Panc1 (cell line): ENCODE data around the gene RIF1. TPM values are rescaled to one million over a fixed set of nuclear protein-coding genes. Genes with fewer than 3 reads are reported as not detected.

Experiments used
- ATAC-seq: fragments of 200-7000 bp; cut with Tn5 transposase; 2 replicates; pipeline ENCODE4 v1.9.1; 2020; ENCODE audit warnings: mild to moderate bottlenecking, moderate library complexity
- BruUV-seq: library from RNA; stranded (reverse); fragments of 400-500 nt; replicated peaks from 2 replicates; lab custom pipeline; 2021; lab: Mats Ljungman, UMichigan
- CTCF ChIA-PET: fragments of 300-600 bp; sonication (Branson Sonifier 250); formaldehyde crosslinking; loops from one replicate; lab custom pipeline; 2022; ENCODE audit warnings: antibody characterized with exemption; lab: Charles Lee
- POLR2A ChIA-PET: fragments of 300-600 bp; sonication (Branson Sonifier 250); formaldehyde crosslinking; loops from one replicate; lab custom pipeline; 2022; ENCODE audit warnings: antibody characterized with exemption; lab: Charles Lee
- DNase-seq: peaks from one replicate; pipeline ENCODE4 v3.0.0-alpha.2; 2010; ENCODE audit warnings: low read depth, low spot score
- H3K27ac ChIP-seq: 2 replicates; pipeline ENCODE4 v1.5.1; 2011; ENCODE audit warnings: mild to moderate bottlenecking, low read length, inconsistent platforms
- H3K27me3 ChIP-seq: fragments of 200-500 bp; sonication (Bioruptor generic); 2 replicates; pipeline ENCODE4 v1.6.0; 2014; ENCODE audit warnings: low read length, inconsistent platforms; ENCODE audit not compliant: control insufficient read depth, insufficient read depth
- H3K36me3 ChIP-seq: fragments of 200-500 bp; sonication (Bioruptor generic); 2 replicates; pipeline ENCODE4 v1.5.1; 2014; ENCODE audit warnings: inconsistent platforms, mild to moderate bottlenecking, low read length, moderate library complexity; ENCODE audit not compliant: control insufficient read depth, insufficient read depth
- H3K4me1 ChIP-seq: 2 replicates; pipeline ENCODE4 v1.5.1; 2011; ENCODE audit warnings: inconsistent platforms, mild to moderate bottlenecking, low read length, moderate library complexity; ENCODE audit not compliant: control insufficient read depth, insufficient read depth
- H3K4me3 ChIP-seq, 2 experiments: 2 replicates each; pipeline ENCODE4 v1.5.1; 2011 to 2012; ENCODE audit warnings: low read depth in 2 of 2, low read length in 2 of 2, mild to moderate bottlenecking in 2 of 2, inconsistent platforms in 1 of 2, moderate library complexity in 1 of 2
- H3K9me3 ChIP-seq: fragments of 200-500 bp; sonication (Bioruptor generic); 2 replicates; pipeline ENCODE4 v1.5.1; 2014; ENCODE audit warnings: low read depth, mild to moderate bottlenecking, inconsistent platforms, low read length, moderate library complexity; ENCODE audit not compliant: control insufficient read depth, insufficient read depth
- CTCF ChIP-seq: fragments of 450-650 bp; IDR thresholded peaks from 2 replicates; pipeline ENCODE4 v1.5.1; 2017; ENCODE audit warnings: mild to moderate bottlenecking
- POLR2AphosphoS5 ChIP-seq: IDR thresholded peaks from 2 replicates; pipeline ENCODE4 v1.6.1; 2012; ENCODE audit warnings: mild to moderate bottlenecking, low read depth, low read length, moderate library complexity
- REST ChIP-seq, 2 experiments: IDR thresholded peaks; 2 replicates each; pipeline ENCODE4 v1.6.1; 2011 to 2012; ENCODE audit warnings: low read depth in 2 of 2, control low read depth in 1 of 2, low read length in 1 of 2, mild to moderate bottlenecking in 1 of 2, moderate library complexity in 1 of 2; ENCODE audit not compliant: insufficient read depth in 1 of 2
- SIN3A ChIP-seq: IDR thresholded peaks from 2 replicates; pipeline ENCODE4 v1.6.1; 2012; ENCODE audit warnings: low read depth, mild to moderate bottlenecking, low read length, moderate library complexity, borderline replicate concordance; ENCODE audit not compliant: insufficient read depth
- TCF7L2 ChIP-seq: IDR thresholded peaks from 2 replicates; pipeline ENCODE4 v1.6.1; 2011; ENCODE audit warnings: mild to moderate bottlenecking, low read depth, low read length, inconsistent platforms
- in situ Hi-C: cut with HindIII; loops from 2 replicates; pipeline ENCODE4 v1.10.0; 2016; ENCODE audit warnings: low sequenced_read_pairs, low pct_unique_long_range_greater_than_20kb
- intact Hi-C: fragments of 100-400 bp; cut with micrococcal nuclease; formaldehyde crosslinking; loops from one replicate; pipeline ENCODE4 v1.10.0; 2022; ENCODE audit not compliant: unreplicated experiment
- total RNA-seq: library from RNA; stranded (reverse); gene quantifications from one replicate; pipeline ENCODE4 v1.2.1, GENCODE V29; 2021; ENCODE audit not compliant: unreplicated experiment

RIF1 gene
- total RNA-seq, 1 experiment from 2014 or later: 57.7 TPM

- POLR2A ChIA-PET: no interaction called here
- TF ChIP-seq TCF7L2 (no peak), POLR2AphosphoS5 (no peak), REST (IDR thresholded peaks at IDR 0.05; ENCODE audit: insufficient read depth in 1 of 2, low read depth in 2 of 2, low read length in 1 of 2) (no peak), CTCF (no peak), SIN3A (no peak)
- DNase-seq (no peak), ATAC-seq (no peak)
- H3K4me3 ChIP-seq: no peak overlapping the region
- in situ Hi-C loops: no loop called here
- H3K36me3 ChIP-seq: no peaks in the 10 kb centered on the region
- CTCF ChIA-PET: no interaction called here
- no peaks in the 10 kb centered on the region for H3K27me3 ChIP-seq
- H3K4me1 ChIP-seq: no peaks in the 10 kb centered on the region
- BruUV-seq: no TSS peak
- no peak overlapping the region for H3K27ac ChIP-seq
- intact Hi-C loops: loop anchor here (10.0 kb wide), 1 partner anchor 109 kb away; no protein-coding TSS in a partner anchor
- H3K9me3 ChIP-seq: no peaks in the 10 kb centered on the region
Measured at GRCh38 chr2:151403914-151404313, 5.8 kb upstream of the RIF1 start.

GRCh38 chr2:151405376-151405775 lies 4.3 kb upstream of the RIF1 start:
- H3K4me3 ChIP-seq: no peak overlapping the region
- POLR2A ChIA-PET: no interaction called here
- no peak for DNase-seq
- TF ChIP-seq REST (IDR thresholded peaks at IDR 0.05; ENCODE audit: insufficient read depth in 1 of 2, low read depth in 2 of 2, low read length in 1 of 2): no peak
- no peak for TF ChIP-seq TCF7L2
- no peak for TF ChIP-seq SIN3A
- TF ChIP-seq CTCF: no peak
- no peak for TF ChIP-seq POLR2AphosphoS5
- intact Hi-C loops (loop anchor here (10.0 kb wide), 1 partner anchor 111 kb away; no protein-coding TSS in a partner anchor), in situ Hi-C loops (no loop called here)
- H3K27me3 ChIP-seq: no peaks in the 10 kb centered on the region
- CTCF ChIA-PET: no interaction called here
- no peaks in the 10 kb centered on the region; the same call in 1 of the 2 replicates for H3K36me3 ChIP-seq
- ATAC-seq: no peak
- H3K4me1 ChIP-seq: no peaks in the 10 kb centered on the region
- no peak overlapping the region for H3K27ac ChIP-seq
- no TSS peak for BruUV-seq
- no peaks in the 10 kb centered on the region for H3K9me3 ChIP-seq
